Stimulated activated CD8-positive, alpha-beta memory T cell treated with anti-CD3 and anti-CD28 coated beads, Interleukin-15, amount 100 ng/mL, for 24 hours (primary cell): Measurements from ENCODE around the gene SPTBN1.

Source experiments
- DNase-seq: peaks from one replicate; pipeline ENCODE4 v3.0.0-alpha.2; 2020; ENCODE audit warnings: low read depth

SPTBN1 gene

DNA sequence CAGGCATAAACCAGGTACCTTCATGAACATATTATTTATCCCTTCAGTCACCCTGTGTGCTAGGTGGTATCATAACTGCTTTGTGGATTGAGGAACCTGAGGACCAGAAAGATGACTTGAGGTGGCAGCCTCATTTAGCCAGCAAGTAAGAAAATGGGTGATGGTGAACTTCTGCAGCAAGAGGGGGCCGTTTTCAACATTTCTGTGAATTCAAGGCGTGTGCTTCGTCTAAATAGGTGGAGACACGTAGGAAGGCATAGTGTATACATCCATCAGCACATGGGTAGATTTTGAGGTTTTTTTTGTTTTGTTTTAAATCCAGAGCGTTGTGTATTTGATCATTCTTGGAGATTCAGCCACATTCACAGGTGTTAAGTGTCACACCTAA is 118.7 kb downstream of the SPTBN1 start:
- no peak for DNase-seq

DNA sequence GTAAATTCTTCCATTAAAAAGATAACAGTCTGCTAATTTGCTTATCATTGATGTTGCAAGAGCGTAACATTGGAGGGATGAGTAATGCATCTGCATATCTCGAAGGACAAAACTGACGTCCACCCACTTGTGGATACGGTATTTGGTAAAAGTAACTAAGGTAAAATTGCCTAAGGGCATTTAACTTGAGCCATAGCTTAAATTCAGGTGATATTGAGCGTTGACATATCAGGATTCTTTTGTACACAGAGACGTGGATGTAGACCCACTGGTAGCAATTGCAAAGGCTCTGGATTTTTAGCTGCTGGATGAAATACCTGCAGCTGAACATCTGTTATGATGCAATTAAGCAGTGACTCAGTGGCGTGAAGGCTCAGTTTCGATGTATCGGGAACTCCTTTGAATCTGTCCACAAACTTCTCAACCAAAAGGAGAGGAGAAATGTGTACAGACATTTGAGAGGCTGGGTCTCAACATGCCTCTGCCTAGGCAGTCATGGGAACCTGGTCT is 119.3 kb downstream of the SPTBN1 start:
- no peak for DNase-seq

DNA sequence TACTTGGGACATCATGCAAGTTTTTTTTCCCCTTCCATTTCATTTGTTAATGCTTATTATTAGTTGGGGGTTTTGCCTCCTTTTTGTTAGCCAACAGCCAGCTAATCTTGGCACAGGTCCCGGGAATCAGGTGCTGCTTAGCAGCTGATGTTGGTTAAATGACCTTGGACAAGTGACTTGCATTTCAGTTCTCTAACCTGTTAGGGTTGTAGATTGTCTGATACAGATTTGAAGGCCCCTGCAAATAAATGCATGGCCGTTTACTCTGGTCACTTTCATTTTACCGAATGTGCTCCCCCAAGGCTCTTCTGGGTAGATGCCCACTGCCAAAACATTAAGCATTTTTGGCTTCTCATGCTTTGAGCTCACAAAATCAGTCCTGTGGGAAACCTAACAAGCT is 120.9 kb downstream of the SPTBN1 start:
- no peak for DNase-seq

DNA sequence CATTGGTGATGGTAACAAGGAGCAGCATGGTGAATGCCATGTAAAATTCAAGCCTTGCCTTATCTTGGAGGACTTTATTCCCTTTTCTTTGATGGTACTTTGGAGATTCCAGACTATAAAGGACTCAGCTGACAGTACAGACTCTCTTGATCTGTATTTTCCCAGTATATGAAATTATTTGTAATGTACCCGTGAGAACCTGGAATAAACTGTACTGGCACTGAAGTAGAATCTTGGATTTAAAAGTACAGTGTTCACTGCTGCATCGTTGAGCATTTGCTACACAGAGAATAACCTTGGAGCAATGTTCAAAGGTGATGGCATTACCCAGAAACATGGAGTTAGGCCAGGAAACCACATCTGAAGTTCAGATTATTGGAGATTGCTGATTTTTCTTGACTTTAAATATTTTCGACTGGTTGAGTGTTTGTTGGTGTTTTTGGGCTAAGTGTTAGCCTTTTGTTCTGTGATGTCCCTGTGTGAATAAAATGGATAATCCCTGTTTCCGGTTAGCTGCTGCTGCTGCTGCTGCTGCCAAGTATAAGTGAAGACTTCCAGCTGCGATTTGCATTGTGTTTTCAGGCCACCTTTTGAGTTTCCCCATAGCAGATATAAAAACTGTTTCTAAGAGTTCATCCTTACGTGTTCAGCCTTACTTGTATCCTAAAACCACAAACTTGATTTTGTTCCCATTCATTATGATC is 122.0 kb downstream of the SPTBN1 start:
- no peak for DNase-seq

DNA sequence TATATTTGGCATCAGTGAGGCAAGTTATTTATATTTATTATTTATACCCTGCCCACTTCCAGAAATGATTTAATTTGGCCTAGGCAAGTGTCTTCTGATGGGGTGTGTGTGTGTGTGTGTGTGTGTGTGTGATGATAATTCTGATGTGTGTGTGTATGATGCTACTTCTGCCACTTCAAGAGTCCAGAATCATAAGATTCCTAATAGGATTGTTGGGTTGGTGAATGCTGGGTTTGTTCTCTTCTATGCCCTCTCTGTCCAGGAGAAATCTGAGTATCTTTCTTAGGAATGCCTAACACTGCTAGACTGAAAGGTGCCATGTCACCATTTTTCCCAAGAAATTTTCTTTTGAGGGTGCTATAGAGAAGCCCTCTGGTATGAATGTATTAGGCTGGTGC is 122.5 kb downstream of the SPTBN1 start:
- no peak for DNase-seq

DNA sequence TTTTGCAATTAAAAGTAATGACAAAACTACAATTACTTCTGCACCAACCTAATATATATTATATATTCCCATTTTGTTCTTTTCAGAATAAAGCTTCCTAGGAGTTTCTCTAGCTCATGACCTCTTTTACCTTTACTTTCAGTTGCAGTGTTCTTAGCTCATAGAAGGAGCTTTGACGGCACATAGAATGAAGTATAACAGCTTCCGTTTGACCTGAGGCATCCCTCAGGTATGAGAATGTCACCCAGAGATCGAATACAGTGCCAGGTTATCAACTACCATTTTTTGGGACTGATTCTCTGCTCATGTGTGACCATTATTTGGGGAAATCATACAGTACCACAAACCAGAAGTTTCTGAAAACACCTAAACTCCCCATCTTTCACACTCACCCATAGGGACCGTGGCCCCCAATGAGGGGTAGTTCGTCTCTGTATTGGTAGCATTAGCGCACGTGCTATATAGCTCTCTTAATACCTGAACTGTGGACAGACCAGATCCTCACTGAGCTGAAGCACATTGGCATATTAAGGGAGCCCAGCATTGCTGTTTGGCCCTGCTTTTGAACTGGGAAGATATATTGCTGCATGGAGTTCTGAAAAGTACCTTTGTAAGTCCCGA is 123.0 kb downstream of the SPTBN1 start:
- no peak for DNase-seq

DNA sequence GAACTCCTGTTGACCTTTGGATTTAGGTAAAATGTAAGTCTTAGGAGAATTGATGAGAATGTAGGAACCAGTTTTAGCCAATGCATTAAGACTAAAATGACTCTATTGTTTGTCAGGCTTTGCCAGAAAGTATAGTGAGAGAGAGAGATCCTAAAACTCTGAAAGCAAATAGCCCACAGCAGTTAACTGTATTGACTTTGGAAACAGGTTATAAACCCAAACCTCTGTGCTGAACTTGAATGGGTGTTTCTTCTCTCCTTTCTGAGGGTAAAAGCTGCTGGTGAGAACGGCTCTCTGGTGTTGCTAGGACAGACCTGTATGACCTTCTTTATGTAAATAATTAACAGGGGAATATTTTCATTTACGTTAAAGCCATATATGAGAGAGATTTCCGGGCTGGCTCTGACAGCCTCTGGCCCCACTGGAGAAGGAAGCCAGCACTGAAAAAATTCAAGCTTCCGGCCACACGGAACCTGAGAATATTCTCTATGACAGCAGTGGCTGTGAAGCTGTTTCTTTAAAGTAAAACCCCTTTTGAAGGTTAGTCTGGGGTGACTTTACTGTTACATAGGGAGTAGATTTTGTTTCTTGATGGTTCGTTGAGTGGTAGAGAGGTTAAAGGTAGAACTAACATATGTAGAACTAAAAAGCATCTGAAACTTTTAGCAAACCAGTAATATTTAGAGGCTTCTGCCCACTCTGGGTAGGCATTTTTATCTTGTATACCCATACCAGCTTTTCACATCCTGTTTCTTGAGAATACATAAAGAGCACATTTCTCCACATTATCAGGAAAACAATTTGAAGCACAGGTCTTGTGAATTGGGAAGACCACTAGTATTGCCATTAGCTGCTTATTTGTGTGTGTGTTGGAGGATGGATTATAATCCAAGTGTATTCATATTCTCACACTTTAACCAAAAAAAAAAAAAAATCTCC is 123.8 kb downstream of the SPTBN1 start:
- DNase-seq = no peak

DNA sequence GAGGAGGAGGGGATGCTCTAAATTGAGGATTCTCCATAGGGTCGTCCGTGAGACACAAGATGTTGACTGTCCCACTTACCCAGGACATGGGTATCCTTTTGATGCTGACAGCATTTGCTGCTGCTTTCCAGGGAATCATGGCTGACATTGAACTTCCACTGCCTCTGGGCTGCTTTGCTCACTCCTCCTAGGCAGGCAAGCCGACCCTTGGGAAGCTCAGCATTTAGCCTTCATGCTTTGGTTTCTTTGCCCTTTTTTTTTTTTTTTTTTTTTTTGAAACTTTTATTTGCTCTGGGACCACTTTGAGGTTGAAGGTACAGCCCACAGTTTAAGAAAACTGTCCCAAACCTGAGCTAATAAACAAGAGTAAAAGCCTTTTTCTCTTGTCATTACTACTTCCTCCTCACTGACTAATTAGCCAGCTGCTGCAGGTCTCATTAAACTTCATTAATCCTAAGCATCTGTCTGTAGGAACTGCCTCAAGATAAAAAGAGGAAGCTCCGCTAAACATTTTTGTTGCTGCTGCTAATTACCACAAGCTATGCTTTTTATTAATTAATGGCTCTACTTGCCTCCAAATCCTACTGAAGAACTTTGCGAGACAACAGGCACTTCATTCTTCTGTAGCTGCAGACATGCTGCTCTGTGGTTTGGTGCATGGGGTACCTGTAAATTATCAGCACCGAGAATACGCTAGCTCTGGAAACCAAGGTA is 125.4 kb downstream of the SPTBN1 start:
- no peak for DNase-seq

DNA sequence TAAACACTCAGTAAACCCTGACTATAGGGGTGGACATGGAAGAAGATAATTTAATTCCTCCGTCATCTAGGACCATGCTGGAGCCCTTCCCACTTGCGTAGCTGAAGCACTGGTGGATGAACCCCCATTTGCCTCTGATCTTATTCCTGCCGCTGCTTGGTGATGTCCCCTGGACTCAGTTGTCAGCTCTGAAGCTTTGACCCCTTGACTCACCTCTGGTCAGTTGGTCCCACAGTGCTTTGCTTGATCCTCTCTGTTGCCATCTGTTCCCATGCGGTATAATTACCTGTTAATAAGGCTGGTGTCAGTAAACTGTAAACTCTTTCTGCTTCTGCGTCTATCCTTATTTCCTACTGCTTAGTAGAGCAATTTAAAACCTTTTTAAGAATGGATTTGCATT is 126.9 kb downstream of the SPTBN1 start:
- no peak for DNase-seq

DNA sequence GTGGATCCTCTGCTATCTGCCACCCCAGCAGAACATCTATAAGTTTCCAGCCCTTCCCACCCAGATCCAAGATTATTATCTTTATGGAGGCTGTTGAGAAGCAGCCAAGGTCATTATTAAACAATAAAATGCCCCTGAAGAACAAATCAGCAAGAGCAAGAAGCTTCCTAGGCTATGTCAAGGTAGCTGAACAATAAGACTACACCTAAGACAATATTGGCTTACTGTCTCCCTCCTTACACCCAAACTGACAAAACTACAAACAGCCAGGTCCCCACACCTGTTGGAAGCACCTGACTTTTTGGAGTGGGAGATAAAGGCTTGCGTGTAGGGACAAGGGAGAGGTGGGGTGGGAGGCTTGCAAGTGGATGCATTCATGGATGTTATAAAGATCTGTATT is 128.5 kb downstream of the SPTBN1 start:
- no peak for DNase-seq

DNA sequence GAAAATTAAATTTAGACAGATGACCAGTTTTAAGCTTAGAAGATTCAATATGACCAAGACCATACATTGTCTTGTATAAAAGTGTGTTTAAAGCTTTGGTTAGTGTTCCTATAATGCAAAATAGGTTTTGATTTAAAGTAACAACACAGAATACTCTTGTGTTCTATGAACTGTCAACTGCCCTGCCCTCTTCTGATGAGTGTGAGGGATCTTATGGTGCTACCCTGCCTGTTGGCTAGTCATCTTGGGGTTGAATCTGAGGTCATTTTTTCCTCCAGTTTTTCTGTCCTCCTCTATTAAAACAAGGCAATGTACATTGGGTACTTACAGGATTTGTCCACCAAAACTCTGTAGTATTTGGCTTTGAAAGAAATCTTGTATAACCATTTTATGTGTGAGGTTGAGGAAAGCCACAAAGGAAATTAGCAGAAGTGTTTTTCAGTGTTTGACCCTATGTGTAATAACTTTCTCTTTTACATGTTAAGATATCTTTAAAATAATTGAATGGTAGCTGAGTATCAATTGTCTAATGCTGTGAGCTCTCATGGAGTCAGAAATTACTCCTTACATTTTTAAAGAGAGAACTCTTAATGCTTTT is 129.1 kb downstream of the SPTBN1 start:
- DNase-seq = no peak

DNA sequence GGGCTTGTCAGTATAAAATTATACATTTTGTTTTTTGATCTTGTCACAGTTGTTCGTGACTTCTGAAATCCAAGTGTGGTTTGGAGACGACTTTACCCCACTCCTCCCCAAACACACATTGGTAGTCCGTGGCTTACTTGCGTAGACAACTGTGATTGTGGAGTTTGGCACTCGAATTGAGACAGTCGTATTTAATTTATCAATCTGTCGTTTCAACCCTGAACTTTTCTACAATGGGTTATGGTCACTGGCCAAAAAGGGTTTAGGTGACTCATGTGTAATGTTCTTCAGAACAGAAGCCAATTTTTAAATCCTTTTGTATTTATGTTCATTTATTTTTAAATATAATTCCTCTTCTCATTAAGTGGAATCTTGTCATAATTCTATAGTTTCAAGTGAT is 129.9 kb downstream of the SPTBN1 start:
- no peak for DNase-seq

DNA sequence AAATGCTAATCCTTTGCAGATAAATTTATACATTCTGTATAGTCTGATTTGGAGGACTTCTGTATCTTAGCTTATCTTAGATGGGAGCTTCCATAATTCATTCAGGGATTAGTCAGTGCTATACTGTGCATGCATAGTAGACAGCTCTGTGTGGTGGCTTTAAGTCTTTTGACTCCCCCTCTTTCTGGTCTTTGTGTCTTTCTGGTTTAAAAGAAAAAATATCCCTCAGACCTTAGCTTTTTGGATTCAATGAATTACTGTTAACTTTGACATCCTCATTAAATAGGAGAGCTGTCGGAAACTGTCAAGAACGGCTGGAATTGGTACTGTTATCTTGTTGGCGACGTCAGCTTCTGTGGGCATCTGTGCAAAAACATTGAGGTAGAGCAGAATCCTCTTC is 130.4 kb downstream of the SPTBN1 start:
- DNase-seq = no peak

DNA sequence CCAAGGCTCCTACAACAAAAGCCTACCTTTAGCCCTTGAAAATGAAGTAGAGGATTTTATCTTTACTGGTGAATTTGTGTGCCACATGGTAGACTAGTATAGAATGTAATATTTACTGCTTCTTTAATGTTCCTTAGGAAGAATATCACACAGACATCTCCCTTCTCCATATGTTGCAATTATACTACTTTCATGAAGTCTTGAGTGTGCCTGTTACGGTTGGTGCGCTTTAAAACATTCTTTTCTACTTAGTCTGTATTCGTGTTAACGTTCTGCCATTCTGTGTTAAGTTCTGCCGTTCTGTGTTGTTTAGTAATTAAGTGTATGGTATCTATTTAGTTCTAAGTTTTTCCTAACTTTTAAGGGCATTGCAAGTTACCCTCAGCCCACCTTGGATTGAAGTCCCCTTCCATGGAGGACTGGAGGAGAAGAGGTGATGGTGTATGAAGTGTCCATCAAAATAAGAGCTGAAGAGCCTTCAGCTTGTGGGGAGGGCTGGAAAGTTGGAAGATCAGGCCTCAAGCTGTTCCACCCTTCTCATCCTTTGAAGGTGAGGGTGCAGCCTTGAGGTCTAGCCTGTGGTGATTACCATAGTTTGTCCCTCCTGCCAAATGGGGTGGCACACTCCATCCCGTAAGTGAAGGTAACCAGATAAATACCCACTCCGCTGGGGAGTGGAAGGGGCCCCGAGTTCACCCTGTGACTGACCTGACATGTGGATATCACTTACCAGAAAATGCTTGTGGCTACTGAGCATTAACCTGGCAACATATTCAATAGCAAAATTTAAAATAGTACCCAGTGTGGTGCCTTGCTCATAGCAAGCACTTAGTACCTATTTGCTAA is 131.3 kb downstream of the SPTBN1 start:
- DNase-seq = no peak

DNA sequence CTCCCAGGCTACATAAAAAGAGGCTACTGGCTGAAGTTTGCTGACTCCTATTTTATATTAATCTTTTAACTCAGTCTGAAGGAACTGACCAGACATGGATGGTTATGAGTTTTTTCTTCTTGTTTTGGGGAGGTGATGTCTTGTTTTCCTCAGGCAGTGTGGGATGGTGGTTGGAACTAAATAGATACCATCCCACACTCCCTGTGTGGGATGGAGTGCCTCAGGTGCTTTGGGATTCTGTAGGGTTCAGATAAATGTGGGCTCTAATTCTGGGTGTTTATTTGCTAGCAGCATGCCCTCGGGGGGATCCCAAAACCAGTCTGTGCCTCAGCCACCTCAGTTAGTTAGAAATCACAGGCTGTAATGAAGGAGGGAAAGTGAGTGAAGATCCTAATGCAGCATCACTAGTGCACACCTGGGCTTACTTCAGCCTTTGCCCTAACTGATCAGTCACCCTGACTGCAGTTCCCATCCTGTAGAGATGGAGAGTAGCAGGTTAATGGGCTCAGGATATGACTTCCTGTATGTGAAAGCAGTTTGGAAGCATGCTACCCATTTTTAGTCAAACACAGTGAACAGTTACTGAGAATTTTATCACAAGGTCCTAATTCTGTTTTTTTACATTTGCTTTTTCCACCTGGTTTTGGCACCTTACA is 132.2 kb downstream of the SPTBN1 start:
- DNase-seq = no peak

DNA sequence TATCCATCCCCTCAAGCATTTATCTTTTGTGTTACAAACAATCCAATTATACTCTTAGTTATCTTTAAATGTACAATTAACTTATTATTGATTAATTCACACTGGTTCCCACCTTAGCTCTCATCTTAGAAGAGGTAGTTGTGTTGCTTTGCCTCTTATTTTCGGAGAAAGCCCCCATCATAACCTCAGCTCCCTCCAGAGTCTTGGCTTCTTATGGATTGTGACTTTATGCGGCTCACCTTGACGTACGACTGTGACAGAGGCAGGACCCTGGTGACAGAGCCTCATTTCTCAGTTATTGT is 132.9 kb downstream of the SPTBN1 start:
- DNase-seq = no peak

DNA sequence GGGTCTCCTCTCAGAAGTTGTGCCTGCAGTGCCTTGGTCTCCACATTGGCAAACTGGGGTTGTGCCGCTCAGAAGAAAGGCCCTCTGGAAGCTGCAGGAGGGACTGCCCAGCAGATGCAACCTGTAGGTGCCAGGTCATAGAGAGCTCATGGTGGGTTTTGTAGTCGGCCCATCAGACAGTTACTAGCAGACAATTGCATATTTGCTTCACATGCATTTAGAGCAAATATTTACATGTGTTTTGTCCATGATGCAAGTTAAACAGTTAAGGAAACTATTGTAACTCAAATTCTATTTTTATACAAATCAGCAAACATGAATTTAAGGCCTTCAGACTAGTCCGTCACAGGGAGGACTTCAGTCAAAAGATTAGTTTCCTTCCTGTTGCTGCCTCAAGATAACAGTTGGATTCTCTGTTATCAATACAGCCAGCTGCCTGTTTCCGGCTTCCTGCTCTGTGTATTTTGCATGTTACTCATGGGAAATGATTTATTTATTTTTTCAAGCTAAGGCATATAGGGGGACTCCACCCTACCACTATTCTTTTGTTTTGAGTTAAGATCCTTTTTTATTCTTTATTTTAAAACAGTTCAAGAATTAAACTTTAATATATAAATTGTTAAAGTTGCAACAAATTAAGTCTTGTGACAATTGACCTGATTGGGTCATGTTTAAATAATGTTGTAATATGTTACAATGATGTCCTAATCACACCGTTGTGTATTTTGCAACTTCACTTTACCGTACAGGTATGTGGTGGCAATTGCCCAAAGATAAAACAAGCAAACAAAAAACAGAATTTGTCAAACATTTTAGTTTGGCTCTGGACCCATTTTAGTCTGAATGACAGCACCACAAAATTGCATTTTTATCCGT is 133.5 kb downstream of the SPTBN1 start:
- no peak for DNase-seq

DNA sequence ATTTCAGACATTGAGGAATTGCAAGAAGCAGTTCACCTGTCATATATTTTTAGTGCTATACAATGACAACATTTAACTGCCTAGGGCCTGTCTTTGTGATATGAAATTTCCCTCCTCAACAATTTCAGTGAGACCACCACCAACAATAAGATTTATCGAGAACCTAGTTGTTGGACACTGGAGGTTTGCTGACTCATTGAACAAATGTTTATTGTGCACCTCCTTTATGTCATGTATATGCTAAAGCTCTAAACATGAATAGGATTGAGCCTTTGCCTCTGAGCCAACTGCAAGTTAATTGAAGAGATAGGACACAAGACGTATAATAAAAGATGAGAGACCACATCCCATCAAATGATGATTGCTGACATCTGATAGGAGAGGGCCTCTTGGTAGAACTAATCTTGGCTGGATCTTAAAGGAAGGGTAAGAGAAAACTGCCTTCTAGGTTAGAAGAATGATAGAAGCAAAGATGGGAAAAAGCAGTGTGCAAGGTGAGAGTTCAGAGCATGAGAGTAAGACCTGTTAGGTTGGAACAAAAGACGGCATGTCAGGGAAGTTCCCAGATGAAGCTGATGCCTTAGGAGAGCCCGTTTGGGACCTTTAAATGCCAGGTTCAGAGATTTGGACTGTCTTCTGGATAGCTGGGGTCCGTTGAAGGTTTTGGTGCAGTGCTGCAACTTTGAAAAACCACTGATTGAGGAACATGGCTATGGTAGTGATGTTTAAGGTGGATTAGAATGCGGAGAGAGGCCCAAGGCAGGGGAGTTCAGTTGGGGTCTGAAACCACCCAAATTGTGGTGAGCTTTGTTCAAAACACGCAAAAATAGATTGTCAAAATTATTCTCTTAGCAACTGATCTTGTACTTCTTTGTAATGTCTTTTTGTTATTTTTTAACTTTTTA is 134.3 kb downstream of the SPTBN1 start:
- no peak for DNase-seq
